Measurements from ENCODE around the gene ZNF503.

The ZNF503 gene, protein sequence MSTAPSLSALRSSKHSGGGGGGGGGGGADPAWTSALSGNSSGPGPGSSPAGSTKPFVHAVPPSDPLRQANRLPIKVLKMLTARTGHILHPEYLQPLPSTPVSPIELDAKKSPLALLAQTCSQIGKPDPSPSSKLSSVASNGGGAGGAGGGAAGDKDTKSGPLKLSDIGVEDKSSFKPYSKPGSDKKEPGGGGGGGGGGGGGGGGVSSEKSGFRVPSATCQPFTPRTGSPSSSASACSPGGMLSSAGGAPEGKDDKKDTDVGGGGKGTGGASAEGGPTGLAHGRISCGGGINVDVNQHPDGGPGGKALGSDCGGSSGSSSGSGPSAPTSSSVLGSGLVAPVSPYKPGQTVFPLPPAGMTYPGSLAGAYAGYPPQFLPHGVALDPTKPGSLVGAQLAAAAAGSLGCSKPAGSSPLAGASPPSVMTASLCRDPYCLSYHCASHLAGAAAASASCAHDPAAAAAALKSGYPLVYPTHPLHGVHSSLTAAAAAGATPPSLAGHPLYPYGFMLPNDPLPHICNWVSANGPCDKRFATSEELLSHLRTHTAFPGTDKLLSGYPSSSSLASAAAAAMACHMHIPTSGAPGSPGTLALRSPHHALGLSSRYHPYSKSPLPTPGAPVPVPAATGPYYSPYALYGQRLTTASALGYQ

GRCh38 chr10:75401569-75402485, at the start of gene ZNF503:
ZNF503 (minus strand) TSS chr10:75401764; CDS start chr10:75401419, 345 bp downstream.
- peak within 1 kb of the TSS; percentile 68 for H3K27ac Mint-ChIP-seq
- H3K4me3 Mint-ChIP-seq, result peak within 1 kb of the TSS; percentile 82 to 87
- peaks cover 4% of the 10 kb centered on the region in 2 donors for H3K9me3 Mint-ChIP-seq
- DNase-seq (peak; percentile 61), ATAC-seq (replicated peaks) (peak; percentile 68 to 72)
- H3K4me1 Mint-ChIP-seq, result peaks cover 22 to 45% of the 10 kb centered on the region in 2 donors
- H3K27me3 Mint-ChIP-seq, result peaks cover 59 to 93% of the 10 kb centered on the region in 2 donors
- peaks cover 3 to 7% of the 10 kb centered on the region in 2 donors for H3K36me3 Mint-ChIP-seq

DNA sequence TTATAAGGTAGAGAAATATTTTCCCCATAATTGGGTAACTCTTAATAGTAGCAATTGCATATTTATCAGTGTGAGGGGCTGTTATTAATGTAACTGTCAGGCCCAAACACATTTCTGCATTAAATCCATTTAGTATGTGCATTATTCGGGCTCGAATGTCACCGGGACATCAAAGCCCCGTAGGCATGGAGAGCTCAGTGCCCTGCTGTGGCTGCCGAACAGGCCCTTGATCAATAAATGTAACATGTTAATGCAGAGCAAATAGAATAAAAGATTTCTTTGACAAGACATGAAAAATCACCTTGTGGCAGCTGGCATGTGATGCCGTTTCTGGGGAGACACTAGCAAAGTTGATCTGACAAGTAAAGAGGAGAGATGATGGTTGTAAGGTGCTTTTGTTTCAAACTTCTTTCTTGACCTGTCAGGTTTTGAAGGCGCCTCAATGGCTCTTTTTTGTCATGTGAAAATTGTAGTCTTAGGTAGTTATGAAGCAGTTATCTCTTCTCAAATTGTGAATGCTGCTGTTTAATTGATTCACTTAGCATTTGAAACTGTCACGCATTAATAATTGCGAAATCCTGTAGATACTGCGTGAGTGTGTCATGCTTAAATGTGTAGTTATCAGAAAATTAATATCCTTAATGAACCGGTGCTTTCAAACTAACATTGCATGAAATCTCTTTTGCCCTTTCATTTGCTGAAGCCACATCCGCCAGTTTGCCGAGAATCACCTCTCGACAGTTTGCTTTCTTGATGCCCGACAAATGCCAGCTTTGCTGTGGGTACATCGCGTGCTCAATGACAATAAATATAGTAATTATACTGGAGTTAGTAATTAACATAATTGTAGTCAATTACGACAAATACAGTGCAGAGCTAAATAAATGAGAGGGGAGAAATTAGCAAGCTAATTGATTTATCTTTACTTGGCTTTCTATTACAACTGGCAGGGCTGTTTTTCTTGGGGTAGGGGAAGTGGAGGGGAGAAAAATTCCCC, 49.4 kb upstream of the ZNF503 start:
- H3K4me3 Mint-ChIP-seq, result no peak overlapping the region
- DNase-seq (no peak), ATAC-seq (replicated peaks) (no peak)
- no peaks in the 10 kb centered on the region for H3K4me1 Mint-ChIP-seq
- H3K27me3 Mint-ChIP-seq, result peaks cover 10 to 19% of the 10 kb centered on the region in 2 donors
- peaks cover 3 to 6% of the 10 kb centered on the region in 2 donors for H3K9me3 Mint-ChIP-seq
- no peak overlapping the region for H3K27ac Mint-ChIP-seq
- H3K36me3 Mint-ChIP-seq, result no peaks in the 10 kb centered on the region

GRCh38 chr10:75450075-75450445, 48.5 kb upstream of the ZNF503 start:
- no peak for ATAC-seq (replicated peaks)
- H3K36me3 Mint-ChIP-seq, result no peaks in the 10 kb centered on the region
- no peak overlapping the region for H3K4me3 Mint-ChIP-seq
- H3K4me1 Mint-ChIP-seq, result no peaks in the 10 kb centered on the region
- H3K27me3 Mint-ChIP-seq, result peaks cover 5 to 19% of the 10 kb centered on the region in 2 donors
- peaks cover 5 to 6% of the 10 kb centered on the region in 2 donors for H3K9me3 Mint-ChIP-seq
- no peak overlapping the region for H3K27ac Mint-ChIP-seq
- DNase-seq, result no peak

- Mint-ChIP-seq H3K27ac (no peak overlapping the region), H3K9me3 (peaks cover 5 to 6% of the 10 kb centered on the region in 2 donors), H3K4me3 (no peak overlapping the region), H3K4me1 (no peaks in the 10 kb centered on the region), H3K27me3 (peaks cover 5 to 19% of the 10 kb centered on the region in 2 donors), H3K36me3 (no peaks in the 10 kb centered on the region)
- DNase-seq (no peak), ATAC-seq (replicated peaks) (no peak)
These were observed 48.0 kb upstream of the ZNF503 start for GRCh38 chr10:75449382-75450074.

DNA sequence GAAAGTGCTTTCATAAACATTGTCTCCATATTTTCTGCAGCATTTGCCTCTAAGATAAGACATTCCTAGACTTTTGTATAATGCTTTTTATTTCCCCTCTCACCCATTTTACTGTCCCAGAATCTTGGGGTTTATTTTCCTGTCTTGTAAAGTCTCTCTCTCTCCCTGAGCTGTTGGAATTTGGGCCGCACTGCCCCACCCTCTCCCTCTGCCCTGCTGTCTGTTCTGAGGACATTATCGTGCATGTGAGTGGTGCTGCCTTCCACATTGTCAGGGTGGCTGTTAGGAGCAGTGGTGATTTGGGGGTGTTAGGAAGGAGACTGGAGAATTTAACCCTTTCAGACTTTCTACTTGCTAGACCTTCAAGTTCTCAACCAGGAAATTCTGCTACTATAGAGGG, 46.6 kb upstream of the ZNF503 start:
- DNase-seq, result no peak
- Mint-ChIP-seq H3K36me3 (no peaks in the 10 kb centered on the region), H3K27me3 (peaks cover 5 to 19% of the 10 kb centered on the region in 2 donors), H3K4me1 (no peaks in the 10 kb centered on the region), H3K27ac (no peak overlapping the region), H3K9me3 (peaks cover 12 to 16% of the 10 kb centered on the region in 2 donors), H3K4me3 (no peak overlapping the region)
- no peak for ATAC-seq (replicated peaks)

DNA sequence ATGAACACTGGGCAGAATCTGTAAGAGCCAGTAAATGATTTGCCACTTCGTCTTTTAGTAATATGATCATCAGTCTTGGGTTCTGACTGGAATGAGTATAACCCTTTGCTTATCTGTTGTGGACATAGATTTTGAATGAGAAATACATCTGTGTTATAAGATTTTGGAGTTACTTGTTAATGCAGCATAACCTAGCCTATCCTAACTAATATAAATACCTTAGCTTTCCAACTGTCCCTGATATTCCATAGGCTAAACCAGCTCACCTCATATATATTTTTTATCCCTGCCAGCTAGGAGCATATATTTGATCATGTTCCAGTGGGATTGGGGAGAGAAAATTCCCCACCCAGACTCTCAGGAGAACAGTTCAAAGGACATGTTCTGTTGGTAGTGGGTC, 44.9 kb upstream of the ZNF503 start:
- H3K36me3 Mint-ChIP-seq, result peaks cover 0 to 3% of the 10 kb centered on the region in 2 donors
- H3K27me3 Mint-ChIP-seq, result peaks cover 9 to 25% of the 10 kb centered on the region in 2 donors
- no peak overlapping the region for H3K27ac Mint-ChIP-seq
- no peak for ATAC-seq (replicated peaks)
- no peak for DNase-seq
- H3K4me1 Mint-ChIP-seq, result no peaks in the 10 kb centered on the region
- H3K9me3 Mint-ChIP-seq, result peaks cover 19 to 24% of the 10 kb centered on the region in 2 donors
- H3K4me3 Mint-ChIP-seq, result no peak overlapping the region

GRCh38 chr10:75444781-75445386, 43.3 kb upstream of the ZNF503 start:
- Mint-ChIP-seq H3K4me1 (no peaks in the 10 kb centered on the region), H3K27ac (no peak overlapping the region), H3K27me3 (peaks cover 9 to 40% of the 10 kb centered on the region in 2 donors), H3K4me3 (no peak overlapping the region), H3K36me3 (peaks cover 0 to 3% of the 10 kb centered on the region in 2 donors), H3K9me3 (peaks cover 19 to 24% of the 10 kb centered on the region in 2 donors)
- DNase-seq, result no peak
- no peak for ATAC-seq (replicated peaks)

GRCh38 chr10:75443362-75443761, 41.8 kb upstream of the ZNF503 start:
- ATAC-seq (replicated peaks) (no peak), DNase-seq (no peak)
- no peaks in the 10 kb centered on the region for H3K4me1 Mint-ChIP-seq
- H3K4me3 Mint-ChIP-seq, result no peak overlapping the region
- peaks cover 0 to 3% of the 10 kb centered on the region in 2 donors for H3K36me3 Mint-ChIP-seq
- H3K9me3 Mint-ChIP-seq, result peaks cover 19 to 24% of the 10 kb centered on the region in 2 donors
- peaks cover 21 to 49% of the 10 kb centered on the region in 2 donors for H3K27me3 Mint-ChIP-seq
- H3K27ac Mint-ChIP-seq, result no peak overlapping the region

DNA sequence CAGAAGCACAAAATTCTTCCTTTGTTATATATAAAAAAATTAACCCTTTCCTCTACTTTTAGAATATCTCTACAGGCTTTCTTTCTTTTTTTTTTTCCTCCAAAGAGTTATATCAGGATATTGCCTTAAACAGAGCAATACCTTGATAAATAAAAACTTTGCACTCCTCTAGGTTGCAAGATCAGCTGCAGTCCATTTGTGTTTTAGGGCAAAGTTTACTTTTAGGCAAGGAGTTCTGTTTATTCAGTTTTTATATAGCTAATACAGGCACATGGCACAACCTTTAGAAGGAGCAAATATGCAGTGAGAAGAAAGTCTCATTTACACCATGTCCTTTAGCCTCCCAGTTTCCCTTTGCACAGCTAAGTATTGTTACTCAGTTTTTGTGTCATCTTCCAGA, 40.1 kb upstream of the ZNF503 start:
- H3K27me3 Mint-ChIP-seq, result peaks cover 21 to 37% of the 10 kb centered on the region in 2 donors
- ATAC-seq (replicated peaks) (no peak), DNase-seq (no peak)
- no peaks in the 10 kb centered on the region for H3K4me1 Mint-ChIP-seq
- H3K27ac Mint-ChIP-seq, result no peak overlapping the region
- H3K4me3 Mint-ChIP-seq, result no peak overlapping the region
- peaks cover 17 to 23% of the 10 kb centered on the region in 2 donors for H3K9me3 Mint-ChIP-seq
- peaks cover 0 to 3% of the 10 kb centered on the region in 2 donors for H3K36me3 Mint-ChIP-seq

GRCh38 chr10:75441196-75441595, 39.6 kb upstream of the ZNF503 start:
- peaks cover 16 to 19% of the 10 kb centered on the region in 2 donors for H3K9me3 Mint-ChIP-seq
- ATAC-seq (replicated peaks), result no peak
- peaks cover 21 to 34% of the 10 kb centered on the region in 2 donors for H3K27me3 Mint-ChIP-seq
- no peak for DNase-seq
- no peak overlapping the region for H3K27ac Mint-ChIP-seq
- H3K4me3 Mint-ChIP-seq, result no peak overlapping the region
- no peaks in the 10 kb centered on the region for H3K4me1 Mint-ChIP-seq
- H3K36me3 Mint-ChIP-seq, result peaks cover 0 to 3% of the 10 kb centered on the region in 2 donors

DNA sequence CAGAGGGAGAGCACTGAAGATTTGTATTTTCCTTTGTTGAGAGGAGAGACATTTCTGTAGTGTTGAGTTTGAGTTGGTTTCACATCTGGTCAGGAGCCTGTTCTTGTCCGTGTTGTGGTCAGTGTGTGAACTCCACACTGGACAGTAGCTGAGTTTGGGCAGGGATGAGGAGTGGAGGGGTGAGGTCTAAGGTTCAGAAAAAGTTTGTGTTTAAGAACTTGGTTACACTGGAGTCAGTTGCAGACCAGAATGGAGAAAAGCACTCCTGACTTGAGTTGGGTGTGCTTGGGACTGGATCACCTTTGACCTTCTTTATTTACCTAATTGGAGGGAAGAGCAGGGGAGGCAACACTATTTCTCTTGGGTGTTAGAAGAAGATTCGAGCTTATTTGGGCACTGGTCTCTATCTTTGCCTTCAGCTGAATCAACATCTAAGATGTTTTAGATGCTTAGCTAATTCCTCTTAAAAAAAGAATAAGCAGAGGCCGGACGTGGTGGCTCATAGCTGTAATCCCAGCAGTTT, 38.8 kb upstream of the ZNF503 start:
- Mint-ChIP-seq H3K4me1 (no peaks in the 10 kb centered on the region), H3K36me3 (peaks cover 0 to 3% of the 10 kb centered on the region in 2 donors), H3K27ac (no peak overlapping the region), H3K9me3 (peaks cover 14 to 19% of the 10 kb centered on the region in 2 donors), H3K27me3 (peaks cover 21 to 40% of the 10 kb centered on the region in 2 donors), H3K4me3 (no peak overlapping the region)
- no peak for DNase-seq
- ATAC-seq (replicated peaks), result no peak

DNA sequence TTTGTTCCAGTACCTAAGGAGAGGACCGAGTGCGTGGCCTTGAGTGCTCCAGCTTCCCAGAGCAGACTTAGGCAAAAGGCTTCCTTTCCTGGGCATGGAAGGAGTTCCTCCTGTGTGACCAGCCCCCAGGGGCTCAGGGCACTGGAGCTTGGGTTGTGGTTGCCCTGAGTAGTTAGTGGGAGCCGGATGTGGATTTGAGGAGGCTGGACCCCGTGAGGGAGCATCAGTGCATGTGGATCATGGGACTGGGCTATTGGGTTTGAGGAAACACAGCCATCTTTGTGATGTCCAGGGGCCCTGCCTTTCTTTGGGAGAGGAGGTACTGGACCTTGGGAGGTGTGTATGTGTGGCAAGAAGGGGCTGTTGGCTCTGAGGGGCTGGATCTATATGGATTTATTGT, 38.2 kb upstream of the ZNF503 start:
- Mint-ChIP-seq H3K27me3 (peaks cover 26 to 45% of the 10 kb centered on the region in 2 donors), H3K27ac (no peak overlapping the region), H3K36me3 (peaks cover 0 to 3% of the 10 kb centered on the region in 2 donors), H3K9me3 (peaks cover 14 to 19% of the 10 kb centered on the region in 2 donors), H3K4me3 (no peak overlapping the region), H3K4me1 (no peaks in the 10 kb centered on the region)
- DNase-seq (no peak), ATAC-seq (replicated peaks) (no peak)
